ENCODE measurements around the gene HOXD4.

DNA sequence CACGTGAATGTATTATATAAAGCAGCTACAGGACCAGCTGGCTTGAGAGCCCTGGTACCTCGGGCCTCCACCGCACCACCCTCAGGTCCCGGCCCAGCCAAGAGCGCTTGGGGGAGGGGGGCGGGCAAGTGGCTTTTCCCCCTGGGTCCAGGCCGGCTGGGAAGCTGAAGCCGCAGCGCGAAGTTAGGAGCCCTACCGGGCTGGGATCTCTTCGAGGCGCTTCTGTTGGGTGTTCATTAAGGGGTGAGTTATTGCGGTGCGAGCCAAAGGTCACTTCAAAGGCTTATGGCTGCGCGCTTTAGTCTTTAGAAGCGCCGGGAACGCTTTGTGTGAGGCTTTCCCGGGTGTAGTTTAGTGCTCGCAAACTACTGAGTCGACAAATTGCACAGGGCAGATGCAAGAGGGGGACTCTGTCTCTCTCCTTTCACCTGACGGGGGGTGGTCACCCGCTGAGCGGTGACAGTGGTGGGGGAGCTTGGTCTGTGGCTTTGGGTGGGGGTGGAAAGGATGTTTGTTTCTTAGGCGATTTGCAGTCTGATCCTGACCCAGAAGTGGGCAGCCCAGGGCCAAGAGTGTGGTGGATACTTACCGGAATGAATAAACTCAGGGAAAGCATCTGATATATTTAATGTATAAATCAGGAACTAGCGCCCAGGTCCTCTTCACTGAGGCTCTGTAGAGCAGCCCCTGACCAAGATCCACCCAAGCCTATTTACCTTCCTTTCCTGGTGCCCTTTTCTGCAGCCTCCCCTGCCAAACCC is 11.7 kb downstream of the HOXD4 start:
- no peak for TF ChIP-seq CTCF (IDR thresholded peaks at IDR 0.05)
- no peak for TF ChIP-seq EP300 (IDR thresholded peaks at IDR 0.05)
